Retinal pigment epithelial cell (primary cell): ENCODE results near the gene NUP107.

Source experiments
- DNase-seq: peaks from one replicate; pipeline ENCODE4 v3.0.0-alpha.2; 2010; ENCODE audit warnings: low read depth
- H3K4me3 ChIP-seq: 2 replicates; pipeline ENCODE4 v1.5.1; 2011; ENCODE audit warnings: mild to moderate bottlenecking, low read length, control low read depth, moderate library complexity
- CTCF ChIP-seq: conservative IDR thresholded peaks from 2 replicates; pipeline ENCODE4 v1.5.1; 2011; ENCODE audit warnings: low read depth, low read length, control low read depth, inconsistent platforms

NUP107 gene

GRCh38 chr12:68749861-68750260, 63.1 kb downstream of the NUP107 start:
- no peak for TF ChIP-seq CTCF
- no peak overlapping the region for H3K4me3 ChIP-seq
- no peak for DNase-seq

- TF ChIP-seq CTCF = no peak
- no peak overlapping the region for H3K4me3 ChIP-seq
- no peak for DNase-seq
Observed at GRCh38 chr12:68750506-68750905, 63.7 kb downstream of the NUP107 start.

GRCh38 chr12:68755536-68756243, 68.9 kb downstream of the NUP107 start:
- H3K4me3 ChIP-seq = no peak overlapping the region
- DNase-seq = no peak
- no peak for TF ChIP-seq CTCF

- no peak overlapping the region for H3K4me3 ChIP-seq
- TF ChIP-seq CTCF = no peak
- no peak for DNase-seq
Observed at GRCh38 chr12:68759852-68760251, 73.1 kb downstream of the NUP107 start.

GRCh38 chr12:68760806-68761441, 74.1 kb downstream of the NUP107 start:
- no peak for TF ChIP-seq CTCF
- DNase-seq = no peak
- H3K4me3 ChIP-seq = no peak overlapping the region

GRCh38 chr12:68761442-68761812, 74.6 kb downstream of the NUP107 start:
- no peak for DNase-seq
- TF ChIP-seq CTCF = no peak
- no peak overlapping the region for H3K4me3 ChIP-seq
